Kidney (tissue), 14 donors: ENCODE measurements around the gene SRGAP3. TPM values are rescaled to one million over a fixed set of nuclear protein-coding genes. Genes with fewer than 3 reads are reported as not detected.

Source experiments
- DNase-seq, 5 donors: peaks; one replicate each; pipeline ENCODE4 v3.0.0-alpha.2; 2013 to 2020
- FAIRE-seq: peaks from 2 replicates; lab custom pipeline; 2012; peaks lifted over from hg19 to GRCh38; lab: Jason Lieb, UNC
- H3K27ac ChIP-seq, 2 donors: one replicate each; pipeline ENCODE4 v1.7.0; 2013; ENCODE audit warnings: low read depth in 2 of 2, low read length in 2 of 2, inconsistent platforms in 1 of 2
- H3K27me3 ChIP-seq: one replicate; pipeline ENCODE4 v1.7.1; 2013; ENCODE audit warnings: low read length, inconsistent platforms; ENCODE audit not compliant: control insufficient read depth, insufficient read depth
- H3K36me3 ChIP-seq, 3 donors: one replicate each; pipeline versions ENCODE4 v1.7.0 to v1.7.1; 2013; ENCODE audit warnings: low read length in 3 of 3, control low read depth in 1 of 3, inconsistent platforms in 1 of 3; ENCODE audit not compliant: insufficient read depth in 3 of 3, control insufficient read depth in 2 of 3
- H3K4me1 ChIP-seq, 3 donors: one replicate each; pipeline versions ENCODE4 v1.7.0 to v1.7.1; 2013; ENCODE audit warnings: low read length in 3 of 3, inconsistent platforms in 1 of 3, low read depth in 1 of 3; ENCODE audit not compliant: control insufficient read depth in 2 of 3, insufficient read depth in 2 of 3
- H3K4me3 ChIP-seq, 3 donors: one replicate each; pipeline versions ENCODE4 v1.7.0 to v1.8.1; 2013; ENCODE audit warnings: low read length in 3 of 3, control low read depth in 1 of 3, inconsistent platforms in 1 of 3
- H3K9ac ChIP-seq, 3 donors: one replicate each; pipeline versions ENCODE4 v1.7.0 to v1.7.1; 2013; ENCODE audit warnings: low read length in 3 of 3, control low read depth in 1 of 3, inconsistent platforms in 1 of 3
- H3K9me3 ChIP-seq, 3 donors: one replicate each; pipeline versions ENCODE4 v1.7.0 to v1.7.1; 2013; ENCODE audit warnings: low read length in 3 of 3, control low read depth in 1 of 3, inconsistent platforms in 1 of 3; ENCODE audit not compliant: control insufficient read depth in 2 of 3, insufficient read depth in 1 of 3
- intact Hi-C: fragments of 100-400 bp; cut with DNase I; formaldehyde crosslinking; loops from one replicate; pipeline ENCODE4 v1.11.1; 2022
- polyA plus RNA-seq: library from polyadenylated mRNA; stranded (reverse); fragments of 350-450 nt; fragmentation: Illumina TruSeq; extraction: RNeasy Lipid Tissue Mini Kit (QIAGEN cat#74804); gene quantifications from one replicate; pipeline ENCODE4 v1.2.3, GENCODE V29; 2014; ENCODE audit warnings: low read depth, low replicate concordance; ENCODE audit not compliant: insufficient read depth
- total RNA-seq: library from RNA; stranded (reverse); fragmentation: NEBNext Ultra II Directional; extraction: Animal tissue kit (Norgen Biotek cat#: 25700); gene quantifications from one replicate; pipeline ENCODE4 v1.2.1, GENCODE V29; 2021
- TF ChIP-seq, protein P1 (sequence below): IDR thresholded peaks from 3 replicates; pipeline ENCODE4 v1.5.1; 2012; ENCODE audit warnings: mild to moderate bottlenecking, moderate library complexity, borderline replicate concordance; ENCODE audit not compliant: insufficient read depth; ENCODE audit errors: extremely low read depth
- donor health status: control.
- donor health status: control.
- donor health status: control.
- donor health status: control.
- donor health status: control.
- donor health status: DM: yes; HTN: yes; CAD: no.
- donor health status: Normal renal cell carcinoma (clear cell type).

Gene SRGAP3
- total and polyA plus RNA-seq, 2 donors from 2014 or later, result 4.1 to 24.3 TPM

GRCh38 chr3:9026320-9027045 is 223.0 kb downstream of the SRGAP3 start:
- TF ChIP-seq, protein P1, sequence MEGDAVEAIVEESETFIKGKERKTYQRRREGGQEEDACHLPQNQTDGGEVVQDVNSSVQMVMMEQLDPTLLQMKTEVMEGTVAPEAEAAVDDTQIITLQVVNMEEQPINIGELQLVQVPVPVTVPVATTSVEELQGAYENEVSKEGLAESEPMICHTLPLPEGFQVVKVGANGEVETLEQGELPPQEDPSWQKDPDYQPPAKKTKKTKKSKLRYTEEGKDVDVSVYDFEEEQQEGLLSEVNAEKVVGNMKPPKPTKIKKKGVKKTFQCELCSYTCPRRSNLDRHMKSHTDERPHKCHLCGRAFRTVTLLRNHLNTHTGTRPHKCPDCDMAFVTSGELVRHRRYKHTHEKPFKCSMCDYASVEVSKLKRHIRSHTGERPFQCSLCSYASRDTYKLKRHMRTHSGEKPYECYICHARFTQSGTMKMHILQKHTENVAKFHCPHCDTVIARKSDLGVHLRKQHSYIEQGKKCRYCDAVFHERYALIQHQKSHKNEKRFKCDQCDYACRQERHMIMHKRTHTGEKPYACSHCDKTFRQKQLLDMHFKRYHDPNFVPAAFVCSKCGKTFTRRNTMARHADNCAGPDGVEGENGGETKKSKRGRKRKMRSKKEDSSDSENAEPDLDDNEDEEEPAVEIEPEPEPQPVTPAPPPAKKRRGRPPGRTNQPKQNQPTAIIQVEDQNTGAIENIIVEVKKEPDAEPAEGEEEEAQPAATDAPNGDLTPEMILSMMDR, result no peak
- no peak overlapping the region for H3K9ac ChIP-seq
- H3K4me3 ChIP-seq, result no peak overlapping the region
- no peaks in the 10 kb centered on the region for H3K9me3 ChIP-seq
- DNase-seq (no peak), FAIRE-seq (no peak)
- intact Hi-C loops, result no loop called here
- no peaks in the 10 kb centered on the region for H3K36me3 ChIP-seq
- peaks cover 2 to 4% (median 3%) of the 10 kb centered on the region in 3 donors for H3K4me1 ChIP-seq
- no peaks in the 10 kb centered on the region for H3K27me3 ChIP-seq
- no peak overlapping the region for H3K27ac ChIP-seq

DNA sequence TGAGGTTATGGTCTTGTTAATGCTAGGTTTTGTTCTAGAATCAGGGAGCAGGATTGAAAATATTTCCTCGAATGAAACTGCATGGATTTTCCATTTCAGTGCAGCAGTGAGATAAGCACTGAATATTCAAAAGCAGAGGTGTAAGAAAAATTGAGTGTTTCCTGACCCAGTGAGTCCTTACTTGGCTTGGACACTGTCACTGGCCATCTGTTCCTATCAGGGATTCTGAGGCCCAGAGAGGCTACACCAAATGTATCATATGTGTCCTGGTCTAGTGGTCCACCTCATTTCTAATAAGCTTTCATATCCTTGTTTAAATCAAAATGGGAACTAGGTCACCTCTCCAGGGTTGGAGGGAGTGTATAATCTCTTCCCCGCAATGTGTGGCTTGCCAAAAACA is 225.1 kb downstream of the SRGAP3 start:
- peaks cover 2 to 4% (median 3%) of the 10 kb centered on the region in 3 donors for H3K4me1 ChIP-seq
- TF ChIP-seq, protein P1, result no peak
- DNase-seq (no peak), FAIRE-seq (no peak)
- H3K27me3 ChIP-seq, result no peaks in the 10 kb centered on the region
- H3K9ac ChIP-seq, result no peak overlapping the region
- no peak overlapping the region for H3K27ac ChIP-seq
- H3K9me3 ChIP-seq, result no peaks in the 10 kb centered on the region
- intact Hi-C loops, result no loop called here
- no peak overlapping the region for H3K4me3 ChIP-seq
- no peaks in the 10 kb centered on the region for H3K36me3 ChIP-seq

- FAIRE-seq, result no peak
- TF ChIP-seq, protein P1, result no peak
- no peaks in the 10 kb centered on the region for H3K36me3 ChIP-seq
- H3K4me3 ChIP-seq, result no peak overlapping the region
- no peak overlapping the region for H3K9ac ChIP-seq
- DNase-seq, result no peak
- H3K4me1 ChIP-seq, result peaks cover under 1 to 3% (median 2%) of the 10 kb centered on the region in 3 donors
- intact Hi-C loops, result no loop called here
- H3K27ac ChIP-seq, result no peak overlapping the region
- no peaks in the 10 kb centered on the region for H3K9me3 ChIP-seq
- no peaks in the 10 kb centered on the region for H3K27me3 ChIP-seq
These were observed 226.2 kb downstream of the SRGAP3 start for GRCh38 chr3:9023226-9023590.
